GM18511 (cell line): ENCODE results near the gene AHDC1.
"Not testable (repeated sequence)": the region's sequence is repeated elsewhere in the genome, so short reads cannot be mapped to it uniquely, and the experiment has no call there.

ENCODE experiments used
- ATAC-seq: cut with Tn5 transposase; IDR thresholded peaks from one replicate; pipeline ENCODE4 v1.9.1; 2021; ENCODE audit warnings: mild to moderate bottlenecking, moderate library complexity; ENCODE audit not compliant: unreplicated experiment

AHDC1 gene

GRCh38 chr1:27519331-27520258 is 84.3 kb downstream of the AHDC1 start:
- ATAC-seq, result no peak

GRCh38 chr1:27518808-27519207 is 85.1 kb downstream of the AHDC1 start:
- ATAC-seq, result no peak

- no peak for ATAC-seq
Observed at GRCh38 chr1:27517907-27518718, 85.8 kb downstream of the AHDC1 start.

- ATAC-seq, result no peak
Observed at GRCh38 chr1:27517301-27517700, 86.6 kb downstream of the AHDC1 start.

- ATAC-seq, result no peak
Observed at GRCh38 chr1:27515626-27516025, 88.3 kb downstream of the AHDC1 start.

- ATAC-seq, result no peak
Observed at GRCh38 chr1:27513958-27514357, 90.0 kb downstream of the AHDC1 start.

- ATAC-seq, result no peak
Observed at GRCh38 chr1:27513528-27513927, 90.4 kb downstream of the AHDC1 start.

GRCh38 chr1:27509127-27510080 is 94.5 kb downstream of the AHDC1 start:
- no peak for ATAC-seq

- ATAC-seq, result no peak
Observed at GRCh38 chr1:27507960-27508665, 95.8 kb downstream of the AHDC1 start.

GRCh38 chr1:27506703-27507102 is 97.2 kb downstream of the AHDC1 start:
- ATAC-seq, result no peak

GRCh38 chr1:27505420-27505680 is 98.6 kb downstream of the AHDC1 start:
- ATAC-seq, result no peak

GRCh38 chr1:27504588-27505419 is 99.1 kb downstream of the AHDC1 start:
- no peak for ATAC-seq

GRCh38 chr1:27503844-27504587 is 99.9 kb downstream of the AHDC1 start:
- no peak for ATAC-seq

- no peak for ATAC-seq
Observed at GRCh38 chr1:27503033-27503432, 100.9 kb downstream of the AHDC1 start.

GRCh38 chr1:27501159-27501558 is 102.8 kb downstream of the AHDC1 start:
- ATAC-seq, result not testable (repeated sequence)

GRCh38 chr1:27499142-27499541 is 104.8 kb downstream of the AHDC1 start:
- no peak for ATAC-seq

- ATAC-seq, result no peak
Observed at GRCh38 chr1:27496604-27497155, 107.3 kb downstream of the AHDC1 start.

- no peak for ATAC-seq
Observed at GRCh38 chr1:27492796-27493195, 111.1 kb downstream of the AHDC1 start.
